ENCODE data around the gene RYK. TPM values are rescaled to one million over a fixed set of nuclear protein-coding genes. Genes with fewer than 3 reads are reported as not detected.

Gene RYK
- total RNA-seq = 102 and 112 TPM in 2 replicates
- polyA plus RNA-seq = 40.5 and 60.6 TPM in 2 replicates
- polyA plus RNA-seq (2012) = 37.6 and 49.6 TPM in 2 replicates
- polyA minus RNA-seq (ENCODE audit: low replicate concordance) = 31.1 and 42.1 TPM in 2 replicates

DNA sequence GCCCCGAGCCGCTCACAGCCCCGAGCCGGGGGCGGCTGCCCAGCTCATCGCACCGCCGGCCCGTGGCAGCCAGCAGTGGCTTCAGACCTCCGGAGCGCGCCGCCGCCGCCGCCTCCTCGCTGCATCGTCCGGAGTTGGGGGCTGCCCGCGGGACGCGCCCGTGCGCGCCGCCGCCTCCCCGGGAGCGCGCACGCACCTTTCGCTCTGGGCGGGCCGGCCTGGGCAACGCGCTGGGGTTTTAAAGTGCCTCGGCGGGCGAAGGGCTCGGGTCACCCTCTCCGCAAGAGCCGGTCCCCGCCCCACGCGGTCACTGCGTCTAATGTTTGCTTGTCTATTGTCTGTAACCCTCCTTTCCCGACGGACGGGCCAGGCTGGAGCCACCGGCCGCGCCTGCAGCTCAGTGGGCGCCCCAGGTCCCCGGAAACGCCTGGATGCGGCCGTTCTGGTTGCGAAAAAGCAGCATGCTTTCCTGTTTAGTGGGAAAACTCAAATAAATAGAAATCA is at the start of gene RYK:
TSS of gene RYK (minus strand) at position 143 of the 504 bp plus-strand sequence. CDS start 205 bp downstream, outside the sequence.
- TF ChIP-seq, protein P1, sequence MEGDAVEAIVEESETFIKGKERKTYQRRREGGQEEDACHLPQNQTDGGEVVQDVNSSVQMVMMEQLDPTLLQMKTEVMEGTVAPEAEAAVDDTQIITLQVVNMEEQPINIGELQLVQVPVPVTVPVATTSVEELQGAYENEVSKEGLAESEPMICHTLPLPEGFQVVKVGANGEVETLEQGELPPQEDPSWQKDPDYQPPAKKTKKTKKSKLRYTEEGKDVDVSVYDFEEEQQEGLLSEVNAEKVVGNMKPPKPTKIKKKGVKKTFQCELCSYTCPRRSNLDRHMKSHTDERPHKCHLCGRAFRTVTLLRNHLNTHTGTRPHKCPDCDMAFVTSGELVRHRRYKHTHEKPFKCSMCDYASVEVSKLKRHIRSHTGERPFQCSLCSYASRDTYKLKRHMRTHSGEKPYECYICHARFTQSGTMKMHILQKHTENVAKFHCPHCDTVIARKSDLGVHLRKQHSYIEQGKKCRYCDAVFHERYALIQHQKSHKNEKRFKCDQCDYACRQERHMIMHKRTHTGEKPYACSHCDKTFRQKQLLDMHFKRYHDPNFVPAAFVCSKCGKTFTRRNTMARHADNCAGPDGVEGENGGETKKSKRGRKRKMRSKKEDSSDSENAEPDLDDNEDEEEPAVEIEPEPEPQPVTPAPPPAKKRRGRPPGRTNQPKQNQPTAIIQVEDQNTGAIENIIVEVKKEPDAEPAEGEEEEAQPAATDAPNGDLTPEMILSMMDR (conservative IDR thresholded peaks at IDR 0.05 in 1 of 2, IDR thresholded peaks at IDR 0.05 in 1 of 2; ENCODE audit: low read depth in 1 of 2, low read length in 2 of 2) = no peak
- TF ChIP-seq EZH2 (IDR thresholded peaks at IDR 0.05; ENCODE audit: low read length, missing control alignments) = no peak
- Histone ChIP-seq H3K4me3 (replicated peaks in 1 of 4; ENCODE audit: control extremely low read depth in 1 of 4, insufficient read depth in 1 of 4, low read depth in 3 of 4, low read length in 4 of 4) (peak within 1 kb of the TSS; percentile 76 to 90 (median 82)), H4K20me1 (ENCODE audit: control insufficient read depth, extremely low read depth, insufficient read depth, low read length) (no peaks in the 10 kb centered on the region), H3K36me3 (ENCODE audit: control insufficient read depth, insufficient read depth, low read length) (no peaks in the 10 kb centered on the region), H3K27ac (ENCODE audit: insufficient read depth, low read length) (peak within 1 kb of the TSS; percentile 71), H2AFZ (ENCODE audit: low read length) (peak within 1 kb of the TSS; percentile 89), H3K79me2 (ENCODE audit: control insufficient read depth, insufficient read depth, low read length) (peaks cover 46% of the 10 kb centered on the region), H3K9ac (ENCODE audit: insufficient read depth, low read length) (peak within 1 kb of the TSS; percentile 79), H3K27me3 (ENCODE audit: control insufficient read depth, insufficient read depth, low read length) (no peaks in the 10 kb centered on the region), H3K9me3 (ENCODE audit: control insufficient read depth, insufficient read depth, low read depth, low read length) (no peaks in the 10 kb centered on the region), H3K4me2 (ENCODE audit: extremely low read depth, insufficient read depth, low read length) (peak within 1 kb of the TSS; percentile 86), H3K4me1 (ENCODE audit: control insufficient read depth, extremely low read depth, insufficient read depth, low read length) (peaks cover 2% of the 10 kb centered on the region)
- peak; percentile 66 to 75 for DNase-seq (ENCODE audit: low read depth in 2 of 2)

DNA sequence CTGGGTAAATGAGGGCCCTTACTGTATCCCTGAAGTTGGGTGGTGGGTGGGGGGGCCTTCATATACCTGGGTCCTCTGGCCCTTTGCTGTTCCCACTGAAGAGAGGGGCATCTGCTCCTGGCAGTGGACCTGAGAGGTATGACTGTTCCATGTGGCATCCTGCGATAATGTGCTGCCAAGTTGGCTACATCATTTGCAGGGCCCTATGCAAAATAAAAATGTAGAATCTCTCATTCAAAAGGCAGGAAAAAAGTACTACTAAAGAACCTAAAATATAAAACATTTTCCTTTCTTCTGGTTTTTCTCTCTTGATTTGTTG is 49.2 kb upstream of the RYK start:
- TF ChIP-seq, protein P1 (conservative IDR thresholded peaks at IDR 0.05 in 1 of 2, IDR thresholded peaks at IDR 0.05 in 1 of 2; ENCODE audit: low read depth in 1 of 2, low read length in 2 of 2) = no peak
- no peak for TF ChIP-seq EZH2 (IDR thresholded peaks at IDR 0.05; ENCODE audit: low read length, missing control alignments)
- no peak overlapping the region for H3K9ac ChIP-seq (ENCODE audit: insufficient read depth, low read length)
- H3K36me3 ChIP-seq (ENCODE audit: control insufficient read depth, insufficient read depth, low read length) = no peaks in the 10 kb centered on the region
- H3K27me3 ChIP-seq (ENCODE audit: control insufficient read depth, insufficient read depth, low read length) = no peaks in the 10 kb centered on the region
- no peak overlapping the region for H3K4me2 ChIP-seq (ENCODE audit: extremely low read depth, insufficient read depth, low read length)
- H3K4me1 ChIP-seq (ENCODE audit: control insufficient read depth, extremely low read depth, insufficient read depth, low read length) = no peaks in the 10 kb centered on the region
- H4K20me1 ChIP-seq (ENCODE audit: control insufficient read depth, extremely low read depth, insufficient read depth, low read length) = no peaks in the 10 kb centered on the region
- peak in 1 of 2 donors; percentile 23 for DNase-seq (ENCODE audit: low read depth in 2 of 2)
- no peaks in the 10 kb centered on the region for H3K9me3 ChIP-seq (ENCODE audit: control insufficient read depth, insufficient read depth, low read depth, low read length)
- no peaks in the 10 kb centered on the region for H3K79me2 ChIP-seq (ENCODE audit: control insufficient read depth, insufficient read depth, low read length)
- H3K27ac ChIP-seq (ENCODE audit: insufficient read depth, low read length) = no peak overlapping the region
- H2AFZ ChIP-seq (ENCODE audit: low read length) = no peak overlapping the region
- H3K4me3 ChIP-seq (replicated peaks in 1 of 4; ENCODE audit: control extremely low read depth in 1 of 4, insufficient read depth in 1 of 4, low read depth in 3 of 4, low read length in 4 of 4) = no peak overlapping the region

DNA sequence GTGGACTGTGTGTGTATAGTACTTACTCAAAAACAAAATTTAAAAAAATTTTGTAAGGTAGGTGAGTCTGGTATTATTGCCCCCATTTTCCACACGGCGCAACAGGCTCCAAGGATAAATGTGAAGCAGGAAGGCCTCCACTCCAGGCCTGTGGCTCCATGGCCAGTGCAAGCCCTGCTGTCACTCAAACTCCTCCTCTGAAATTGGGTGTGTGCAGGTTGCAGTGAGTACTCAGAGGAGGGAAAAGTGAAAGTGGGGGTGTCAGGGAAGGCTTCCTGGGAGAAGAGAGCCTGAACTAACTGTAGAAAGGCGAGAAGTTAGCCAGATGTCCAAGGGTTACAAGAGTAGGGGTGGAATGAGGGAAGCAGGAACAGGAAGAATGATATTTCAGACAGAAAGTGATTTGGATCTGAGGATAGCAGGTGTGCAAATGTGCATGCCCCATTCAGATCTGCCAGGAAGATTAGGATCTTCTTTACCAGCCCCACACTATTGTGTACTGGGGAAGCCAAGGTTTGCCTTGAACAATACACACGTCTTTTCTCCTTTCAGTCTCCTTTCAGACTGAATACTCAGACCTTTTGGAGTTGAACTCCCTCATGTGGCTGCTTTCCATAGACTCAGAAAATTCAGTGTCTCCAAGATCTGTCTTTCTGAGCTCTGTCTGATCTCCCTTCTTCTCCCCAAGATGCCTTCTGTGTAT is 48.7 kb upstream of the RYK start:
- TF ChIP-seq EZH2 (IDR thresholded peaks at IDR 0.05; ENCODE audit: low read length, missing control alignments) = no peak
- TF ChIP-seq, protein P1 (conservative IDR thresholded peaks at IDR 0.05 in 1 of 2, IDR thresholded peaks at IDR 0.05 in 1 of 2; ENCODE audit: low read depth in 1 of 2, low read length in 2 of 2) = peak; percentile 57 to 59
- Histone ChIP-seq H3K79me2 (ENCODE audit: control insufficient read depth, insufficient read depth, low read length) (no peaks in the 10 kb centered on the region), H3K4me3 (replicated peaks in 1 of 4; ENCODE audit: control extremely low read depth in 1 of 4, insufficient read depth in 1 of 4, low read depth in 3 of 4, low read length in 4 of 4) (no peak overlapping the region), H3K27ac (ENCODE audit: insufficient read depth, low read length) (no peak overlapping the region), H3K9me3 (ENCODE audit: control insufficient read depth, insufficient read depth, low read depth, low read length) (no peaks in the 10 kb centered on the region), H3K4me2 (ENCODE audit: extremely low read depth, insufficient read depth, low read length) (no peak overlapping the region), H3K9ac (ENCODE audit: insufficient read depth, low read length) (no peak overlapping the region), H3K36me3 (ENCODE audit: control insufficient read depth, insufficient read depth, low read length) (no peaks in the 10 kb centered on the region), H3K4me1 (ENCODE audit: control insufficient read depth, extremely low read depth, insufficient read depth, low read length) (no peaks in the 10 kb centered on the region), H4K20me1 (ENCODE audit: control insufficient read depth, extremely low read depth, insufficient read depth, low read length) (no peaks in the 10 kb centered on the region), H2AFZ (ENCODE audit: low read length) (peak overlapping the region; percentile 33), H3K27me3 (ENCODE audit: control insufficient read depth, insufficient read depth, low read length) (no peaks in the 10 kb centered on the region)
- peak; percentile 27 to 65 for DNase-seq (ENCODE audit: low read depth in 2 of 2)
